H1 (cell line): ENCODE data around the gene VRK3.

Experiments
- EZH2 ChIP-seq: fragments of 200-600 bp; sonication (generic); IDR thresholded peaks from 2 replicates; pipeline ENCODE4 v1.7.1; 2012; ENCODE audit warnings: low read depth, mild to moderate bottlenecking, moderate library complexity, low read length, inconsistent platforms; ENCODE audit not compliant: severe bottlenecking
- GTF2F1 ChIP-seq: IDR thresholded peaks from 2 replicates; pipeline ENCODE4 v1.6.1; 2012; ENCODE audit warnings: low read depth, low read length, improper control_type of control experiment, borderline replicate concordance
- KDM5A ChIP-seq: fragments of 200-600 bp; IDR thresholded peaks from 2 replicates; pipeline ENCODE4 v1.7.1; 2012; ENCODE audit warnings: mild to moderate bottlenecking, low read length, inconsistent platforms, mixed read lengths

DNA sequence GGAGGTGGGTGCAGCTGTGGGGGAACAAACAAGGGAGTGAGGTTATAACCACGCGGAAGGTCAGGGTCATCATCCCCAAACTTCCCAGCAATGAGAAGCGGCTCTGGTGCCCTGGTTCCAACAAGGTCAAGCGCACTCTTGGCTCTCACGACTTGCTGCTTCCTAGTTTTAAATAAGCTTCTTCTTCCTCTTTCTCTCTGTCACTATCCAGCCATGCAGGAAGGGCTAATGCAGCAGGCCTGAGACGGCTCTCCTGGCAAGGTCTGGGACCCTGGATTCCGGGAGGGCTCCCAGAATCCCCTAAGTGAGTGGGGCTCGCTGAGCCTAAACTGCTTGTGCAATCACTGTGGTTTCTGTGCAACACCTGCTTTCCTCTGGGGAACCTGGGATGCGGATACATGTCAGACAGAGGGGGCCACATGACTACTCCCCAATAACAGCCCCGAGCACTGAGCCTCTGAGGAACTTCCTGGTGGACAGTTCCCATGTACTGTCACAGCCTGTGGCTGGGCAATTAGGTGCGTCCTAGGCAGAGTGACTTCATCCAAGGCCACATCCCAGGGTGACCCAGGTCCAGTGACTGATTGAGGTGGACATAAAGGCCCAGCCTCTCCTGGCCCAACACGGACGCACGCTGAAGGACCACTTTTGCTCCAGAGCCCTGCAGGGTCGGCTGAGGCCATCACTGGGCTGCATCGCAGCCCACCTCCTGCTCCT lies 24.2 kb downstream of the VRK3 start:
- no peak for TF ChIP-seq KDM5A
- no peak for TF ChIP-seq EZH2
- no peak for TF ChIP-seq GTF2F1
